ENCODE data around the gene GRIN3B. TPM values are rescaled to one million over a fixed set of nuclear protein-coding genes. Genes with fewer than 3 reads are reported as not detected.

The GRIN3B gene
- total RNA-seq, 1 donor from 2014 or later, result 0.95 TPM

- peaks cover 27% of the 10 kb centered on the region for H3K36me3 Mint-ChIP-seq (ENCODE audit: low read depth, unreplicated experiment)
- no peak for TF ChIP-seq CTCF (IDR thresholded peaks at IDR 0.05; ENCODE audit: unreplicated experiment)
- H3K9me3 Mint-ChIP-seq (ENCODE audit: unreplicated experiment), result peaks cover 10% of the 10 kb centered on the region
- H3K4me1 Mint-ChIP-seq (ENCODE audit: unreplicated experiment), result no peaks in the 10 kb centered on the region
- no peak overlapping the region for H3K4me3 Mint-ChIP-seq (ENCODE audit: unreplicated experiment)
- H3K27ac Mint-ChIP-seq (ENCODE audit: unreplicated experiment), result no peak overlapping the region
- H3K27me3 Mint-ChIP-seq (ENCODE audit: unreplicated experiment), result peaks cover 21% of the 10 kb centered on the region
- no peak for DNase-seq (ENCODE audit: low spot score)
Observed at GRCh38 chr19:1054102-1055027, 54.1 kb downstream of the GRIN3B start.

GRCh38 chr19:1055028-1055425 is 54.8 kb downstream of the GRIN3B start:
- no peaks in the 10 kb centered on the region for H3K4me1 Mint-ChIP-seq (ENCODE audit: unreplicated experiment)

GRCh38 chr19:1055886-1056620 is 55.8 kb downstream of the GRIN3B start:
- no peak for TF ChIP-seq CTCF (IDR thresholded peaks at IDR 0.05; ENCODE audit: unreplicated experiment)
- Mint-ChIP-seq H3K9me3 (ENCODE audit: unreplicated experiment) (peaks cover 10% of the 10 kb centered on the region), H3K36me3 (ENCODE audit: low read depth, unreplicated experiment) (peaks cover 27% of the 10 kb centered on the region), H3K27ac (ENCODE audit: unreplicated experiment) (no peak overlapping the region), H3K4me3 (ENCODE audit: unreplicated experiment) (peak overlapping the region; percentile 47), H3K4me1 (ENCODE audit: unreplicated experiment) (no peaks in the 10 kb centered on the region), H3K27me3 (ENCODE audit: unreplicated experiment) (peaks cover 23% of the 10 kb centered on the region)
- no peak for DNase-seq (ENCODE audit: low spot score)

More at GRCh38 chr19:1055028-1055425, 54.8 kb downstream of the GRIN3B start:
- TF ChIP-seq CTCF (IDR thresholded peaks at IDR 0.05; ENCODE audit: unreplicated experiment), result no peak
- H3K9me3 Mint-ChIP-seq (ENCODE audit: unreplicated experiment), result peaks cover 10% of the 10 kb centered on the region
- H3K36me3 Mint-ChIP-seq (ENCODE audit: low read depth, unreplicated experiment), result peaks cover 27% of the 10 kb centered on the region
- no peak overlapping the region for H3K27ac Mint-ChIP-seq (ENCODE audit: unreplicated experiment)
- DNase-seq (ENCODE audit: low spot score), result no peak
- H3K27me3 Mint-ChIP-seq (ENCODE audit: unreplicated experiment), result peaks cover 21% of the 10 kb centered on the region
- H3K4me3 Mint-ChIP-seq (ENCODE audit: unreplicated experiment), result no peak overlapping the region

GRCh38 chr19:1057176-1057855 is 57.1 kb downstream of the GRIN3B start:
- H3K27ac Mint-ChIP-seq (ENCODE audit: unreplicated experiment), result peak overlapping the region; percentile 62
- no peaks in the 10 kb centered on the region for H3K4me1 Mint-ChIP-seq (ENCODE audit: unreplicated experiment)
- DNase-seq (ENCODE audit: low spot score), result no peak
- H3K36me3 Mint-ChIP-seq (ENCODE audit: low read depth, unreplicated experiment), result peaks cover 26% of the 10 kb centered on the region
- peaks cover 10% of the 10 kb centered on the region for H3K9me3 Mint-ChIP-seq (ENCODE audit: unreplicated experiment)
- H3K4me3 Mint-ChIP-seq (ENCODE audit: unreplicated experiment), result peak overlapping the region; percentile 73
- H3K27me3 Mint-ChIP-seq (ENCODE audit: unreplicated experiment), result peaks cover 21% of the 10 kb centered on the region
- no peak for TF ChIP-seq CTCF (IDR thresholded peaks at IDR 0.05; ENCODE audit: unreplicated experiment)

Measured in endothelial cell (in vitro differentiated cells).